ENCODE data around the gene ZDHHC11. TPM values are rescaled to one million over a fixed set of nuclear protein-coding genes. Genes with fewer than 3 reads are reported as not detected.
A peak's percentile ranks its signal among the peaks of the same experiment; 100 is the strongest.
"Not testable (repeated sequence)": the region's sequence is repeated elsewhere in the genome, so short reads cannot be mapped to it uniquely, and the experiment has no call there.

ZDHHC11 gene
- total RNA-seq, 1 experiment from 2014 or later, result 2.2 TPM

DNA sequence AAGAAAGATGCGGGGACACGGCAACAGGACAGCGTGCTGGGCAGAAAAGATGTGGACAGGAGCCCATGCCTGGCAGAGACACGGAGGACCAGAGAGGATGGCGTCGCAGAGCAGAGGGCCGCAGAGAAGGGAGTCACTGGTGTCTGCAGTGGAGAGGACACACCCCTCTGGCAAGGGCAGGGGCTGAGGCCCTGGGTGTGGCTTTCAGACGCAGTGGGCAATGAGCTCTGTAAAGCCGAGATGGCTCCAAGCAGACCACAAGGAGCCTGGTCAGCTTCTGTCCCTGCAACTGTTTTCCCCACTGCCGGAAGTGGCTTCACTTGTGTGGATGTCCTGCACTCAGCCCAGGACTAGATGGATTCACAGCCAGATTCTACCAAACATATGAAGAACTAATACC, 62.1 kb downstream of the ZDHHC11 start:
- in situ Hi-C loops (cut with HindIII; ENCODE audit: low pct_unique_long_range_greater_than_20kb, low sequenced_read_pairs); DNase-seq (ENCODE audit: low read depth): not testable (repeated sequence)

DNA sequence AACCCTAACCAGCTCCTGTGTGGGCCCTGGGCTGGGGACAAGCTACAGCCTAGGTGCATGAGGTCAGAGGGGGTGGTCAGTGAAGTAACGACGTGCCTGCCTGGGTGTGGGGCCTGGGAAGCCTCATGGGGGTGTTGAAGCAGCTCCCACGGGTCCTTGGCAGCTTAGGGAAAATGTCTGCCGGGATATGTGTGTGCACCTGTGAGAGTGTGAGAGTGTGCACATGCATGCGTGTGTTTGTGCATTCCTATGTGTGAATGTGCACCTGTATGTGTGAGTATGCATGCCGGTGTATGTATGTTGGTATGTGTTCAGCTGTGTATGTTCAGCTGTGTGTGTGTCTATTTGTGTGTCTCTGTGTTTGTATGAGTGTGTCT, 62.9 kb downstream of the ZDHHC11 start:
- DNase-seq (ENCODE audit: low read depth); in situ Hi-C loops (cut with HindIII; ENCODE audit: low pct_unique_long_range_greater_than_20kb, low sequenced_read_pairs): not testable (repeated sequence)

DNA sequence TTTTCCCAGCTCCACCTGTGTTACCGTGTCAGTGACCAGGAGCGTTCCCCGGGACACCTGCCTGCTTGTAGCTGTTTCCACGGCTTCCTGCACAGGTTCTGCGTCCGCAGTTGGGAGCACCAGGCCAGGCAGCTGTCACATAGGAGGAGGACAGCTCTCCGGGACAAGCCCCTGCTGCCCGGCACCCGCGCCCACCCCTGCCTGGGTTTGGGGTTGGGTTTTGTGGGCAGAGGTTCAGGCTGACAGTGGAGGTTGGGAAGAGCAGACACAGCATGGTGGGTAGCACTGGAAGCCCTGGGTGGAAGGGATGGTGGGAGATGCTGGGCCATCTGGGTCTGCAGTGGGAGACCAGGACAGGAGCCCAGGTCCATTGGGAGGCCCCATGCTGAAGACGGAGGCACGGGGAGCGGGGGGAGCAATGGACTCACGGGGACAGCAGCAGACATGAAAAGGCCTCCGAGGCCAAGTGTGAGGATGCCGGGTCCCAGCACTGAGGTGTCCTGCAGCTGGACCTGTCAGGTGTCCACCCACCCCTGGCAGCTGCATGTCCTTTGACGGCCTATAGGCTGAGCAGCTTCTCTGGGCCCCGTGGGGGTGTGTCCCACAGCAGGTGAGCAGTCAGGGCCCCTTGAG, 63.4 kb downstream of the ZDHHC11 start:
- in situ Hi-C loops (cut with HindIII; ENCODE audit: low pct_unique_long_range_greater_than_20kb, low sequenced_read_pairs), result not testable (repeated sequence)

DNA sequence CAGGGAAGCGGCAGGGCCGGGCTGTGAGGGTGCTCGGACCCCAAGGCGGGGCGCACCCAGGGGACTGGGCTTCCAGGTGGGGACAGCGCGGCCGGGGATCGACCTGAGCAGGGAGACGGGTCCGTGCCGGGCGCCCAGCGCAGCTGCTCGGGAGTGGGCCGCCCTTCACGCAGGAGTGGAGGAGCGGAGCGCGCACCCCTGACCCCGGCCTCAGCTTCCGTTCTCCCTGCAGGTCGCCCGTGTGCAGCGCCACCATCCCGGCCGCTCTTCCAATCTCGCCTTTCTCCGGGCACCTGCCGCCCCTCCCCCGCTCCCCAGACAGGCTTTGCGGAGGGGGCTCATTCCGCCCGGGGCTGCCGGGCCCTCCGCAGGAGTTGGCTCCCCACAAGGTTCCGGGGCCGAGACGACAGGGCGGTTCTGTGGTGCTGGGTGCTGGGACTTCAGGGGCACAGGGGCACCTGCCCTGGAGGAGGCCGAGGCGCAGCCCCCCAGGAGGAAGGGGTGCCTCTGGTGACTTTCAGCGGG, 65.5 kb downstream of the ZDHHC11 start:
- in situ Hi-C loops (cut with HindIII; ENCODE audit: low pct_unique_long_range_greater_than_20kb, low sequenced_read_pairs); DNase-seq (ENCODE audit: low read depth): not testable (repeated sequence)

More for the DNA sequence above, 63.4 kb downstream of the ZDHHC11 start:
- DNase-seq (ENCODE audit: low read depth), result not testable (repeated sequence)

DNA sequence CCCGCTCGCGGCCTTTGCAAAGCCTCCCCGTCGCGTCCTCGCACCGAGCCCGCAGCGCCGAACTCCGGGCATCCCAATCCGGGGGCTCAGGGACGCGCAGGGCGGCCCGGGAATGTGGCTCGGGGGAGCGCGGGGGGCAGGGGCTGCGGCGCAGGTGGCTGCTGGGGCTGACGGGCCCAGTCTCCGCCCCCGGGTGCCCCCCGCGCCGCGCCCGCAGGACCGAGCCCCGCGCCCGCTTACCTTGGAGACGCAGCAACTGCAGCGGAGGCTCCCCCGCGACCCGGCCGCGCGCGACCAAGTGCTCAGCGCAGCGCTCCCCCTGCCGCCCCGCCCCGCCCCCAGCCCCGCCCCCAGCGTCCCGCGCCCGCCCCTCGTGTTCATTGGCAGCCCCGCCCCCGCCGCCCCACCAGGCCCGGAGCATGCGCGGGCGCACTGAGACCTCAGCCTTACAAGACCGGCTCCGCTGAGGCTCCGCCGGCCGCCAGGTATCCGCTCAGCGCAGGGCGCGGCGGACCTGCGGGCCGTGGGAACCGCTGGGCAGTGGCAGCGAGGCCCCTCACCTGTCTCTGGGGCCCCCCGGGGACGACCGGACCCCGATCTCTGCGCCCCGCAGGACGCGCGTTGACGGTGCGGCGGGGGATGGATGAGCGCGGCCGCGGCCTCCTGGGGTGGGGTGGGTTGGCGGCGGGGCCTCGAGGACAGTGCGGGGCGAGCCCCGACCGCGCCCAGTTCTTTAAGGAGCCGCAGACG, 66.2 kb downstream of the ZDHHC11 start, which contains the start of gene ZDHHC11B:
Gene ZDHHC11B, minus strand, starts transcription at position 302 of the 750 bp plus-strand sequence. CDS start 17,810 bp downstream, outside the sequence.
- in situ Hi-C loops (cut with HindIII; ENCODE audit: low pct_unique_long_range_greater_than_20kb, low sequenced_read_pairs), result not testable (repeated sequence)
- peak; percentile 43 for DNase-seq (ENCODE audit: low read depth)

DNA sequence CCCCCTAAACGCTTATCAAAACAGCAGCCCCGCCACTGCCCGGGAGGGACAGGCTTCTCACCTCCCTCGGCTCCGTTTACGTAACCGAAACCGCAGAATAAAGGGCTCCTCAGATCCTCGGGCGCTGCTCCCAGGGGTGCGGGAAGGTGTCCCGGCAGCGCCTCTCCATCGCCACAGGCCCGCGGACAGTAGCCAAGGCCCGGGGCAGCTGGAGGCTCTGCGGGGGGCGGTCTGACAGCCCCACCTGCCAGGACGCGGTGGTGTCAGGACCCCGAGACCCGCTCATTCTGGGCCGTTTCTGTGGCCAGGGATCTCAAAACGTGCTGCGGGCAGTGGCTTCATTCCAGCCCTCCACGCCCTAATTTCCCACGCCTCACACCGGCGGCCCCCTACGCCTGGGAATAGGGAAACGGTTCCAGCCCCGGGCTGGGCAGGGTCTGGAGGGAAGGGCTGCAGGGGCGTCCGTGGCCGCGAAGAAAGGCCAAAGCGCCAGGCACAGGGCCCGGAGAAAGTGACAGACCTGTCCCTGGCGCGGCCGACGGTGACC, 66.8 kb downstream of the ZDHHC11 start:
- DNase-seq (ENCODE audit: low read depth), result peak; percentile 15
- in situ Hi-C loops (cut with HindIII; ENCODE audit: low pct_unique_long_range_greater_than_20kb, low sequenced_read_pairs), result not testable (repeated sequence)

DNA sequence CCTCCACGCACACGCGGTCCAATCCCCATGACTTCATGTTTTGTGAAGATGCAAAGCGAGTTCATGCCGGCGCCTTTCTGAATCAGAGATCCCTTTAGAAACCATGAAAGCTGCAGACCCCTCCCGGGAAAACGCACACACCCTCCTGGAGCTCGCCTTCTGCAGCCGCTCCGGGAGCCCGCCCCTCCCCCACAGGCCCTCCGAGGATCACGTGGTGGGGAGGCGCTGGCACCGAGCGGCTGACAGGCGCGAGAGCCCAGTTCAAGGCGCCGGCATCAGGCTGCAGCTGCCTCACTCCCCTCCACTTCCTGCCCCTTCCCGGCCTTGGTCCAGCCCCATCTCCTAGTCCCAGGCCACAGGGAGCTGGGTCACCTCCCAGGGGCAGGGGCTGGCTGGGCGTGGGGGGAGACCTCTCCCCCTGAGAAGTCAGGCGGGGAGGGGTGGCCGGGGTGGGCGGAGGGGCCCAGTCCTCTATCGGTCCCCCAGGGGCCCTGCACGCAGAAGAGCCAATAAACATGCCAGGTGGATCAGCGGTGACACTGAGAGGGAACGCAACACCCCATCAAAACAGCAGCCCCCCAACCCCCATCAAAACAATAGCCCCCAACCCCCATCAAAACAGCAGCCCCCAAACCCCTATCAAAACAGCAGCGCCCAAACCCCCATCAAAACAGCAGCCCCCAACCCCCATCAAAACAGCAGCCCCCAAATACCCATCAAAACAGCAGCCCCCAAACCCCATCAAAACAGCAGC, 67.6 kb downstream of the ZDHHC11 start:
- in situ Hi-C loops (cut with HindIII; ENCODE audit: low pct_unique_long_range_greater_than_20kb, low sequenced_read_pairs); DNase-seq (ENCODE audit: low read depth): not testable (repeated sequence)

DNA sequence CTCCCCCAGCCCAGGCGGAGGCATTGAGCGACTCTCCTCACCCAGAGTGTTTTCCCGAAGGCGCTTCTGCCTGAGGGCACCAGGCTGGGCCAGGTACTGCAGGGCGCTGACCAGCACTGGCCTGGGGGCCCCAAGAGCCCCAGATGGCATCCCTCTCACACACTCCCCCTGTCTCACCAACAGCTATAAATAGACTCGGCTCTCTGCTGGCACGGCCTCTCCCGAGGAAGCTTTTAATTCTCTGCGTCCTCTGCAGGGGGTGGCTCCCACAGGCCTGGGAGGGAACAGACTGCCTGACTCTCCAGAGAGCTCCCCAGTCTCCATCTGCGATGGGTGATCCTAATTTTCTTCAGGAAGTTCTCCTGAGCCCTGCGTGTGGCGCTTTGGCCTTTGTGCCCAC, 68.4 kb downstream of the ZDHHC11 start:
- in situ Hi-C loops (cut with HindIII; ENCODE audit: low pct_unique_long_range_greater_than_20kb, low sequenced_read_pairs); DNase-seq (ENCODE audit: low read depth): not testable (repeated sequence)

DNA sequence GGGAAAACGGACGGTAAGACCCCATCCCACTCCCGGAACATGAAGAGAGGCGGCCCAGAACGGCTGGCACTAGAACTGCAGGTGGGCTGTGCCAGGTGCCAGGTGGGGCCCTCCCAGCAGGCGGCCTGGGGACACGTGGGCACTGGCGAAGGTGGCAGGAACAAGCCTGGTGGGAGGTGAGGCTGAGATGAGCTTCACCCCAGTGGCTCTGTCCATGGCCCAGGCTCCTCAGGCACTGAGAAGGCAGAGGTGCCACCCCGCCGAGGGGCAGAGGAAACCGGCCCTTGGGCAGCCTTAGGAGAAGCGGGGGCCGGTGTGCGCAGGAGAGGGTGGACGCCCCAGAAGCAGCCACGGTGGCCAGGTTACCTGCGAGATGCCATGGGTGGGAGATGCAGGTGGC, 70.2 kb downstream of the ZDHHC11 start:
- DNase-seq (ENCODE audit: low read depth); in situ Hi-C loops (cut with HindIII; ENCODE audit: low pct_unique_long_range_greater_than_20kb, low sequenced_read_pairs): not testable (repeated sequence)

DNA sequence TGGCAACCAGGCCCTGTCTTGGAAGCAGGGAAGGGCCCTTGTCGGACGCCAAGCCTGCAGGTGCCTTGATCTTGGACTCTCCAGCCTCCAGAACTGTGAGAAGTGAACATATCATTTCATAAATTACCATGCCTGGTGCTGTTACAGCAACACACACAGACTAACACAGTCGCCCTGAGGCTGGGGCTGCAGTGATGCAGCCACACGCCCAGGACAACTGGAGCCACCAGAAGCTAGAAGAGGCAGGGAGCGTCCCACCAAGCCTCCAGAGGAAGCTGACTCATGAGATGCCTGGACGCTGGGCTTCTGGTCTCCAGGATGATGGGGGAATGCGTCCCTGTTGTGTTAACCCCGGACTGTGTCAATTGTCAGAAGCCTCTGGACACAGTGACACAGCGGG, 71.8 kb downstream of the ZDHHC11 start:
- DNase-seq (ENCODE audit: low read depth); in situ Hi-C loops (cut with HindIII; ENCODE audit: low pct_unique_long_range_greater_than_20kb, low sequenced_read_pairs): not testable (repeated sequence)

DNA sequence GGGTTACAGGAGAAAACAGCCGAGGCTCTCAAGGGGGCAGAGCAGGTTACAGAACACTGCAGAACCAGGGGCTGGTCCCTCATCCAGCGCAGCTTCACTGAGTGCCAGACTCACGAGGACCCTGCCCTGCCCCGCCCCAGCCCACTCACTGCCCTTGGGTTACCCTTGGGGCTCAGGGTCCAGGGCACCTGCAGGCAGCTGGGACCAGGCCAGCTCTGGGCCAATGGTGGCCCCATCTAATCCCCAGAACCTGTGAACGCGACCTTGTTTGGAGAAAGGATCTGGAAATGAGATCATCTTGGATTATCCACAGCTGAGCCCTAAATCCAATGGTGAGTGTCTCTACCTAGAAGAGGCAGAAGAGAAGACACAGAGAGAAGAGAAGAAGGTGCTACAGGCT, 72.4 kb downstream of the ZDHHC11 start:
- in situ Hi-C loops (cut with HindIII; ENCODE audit: low pct_unique_long_range_greater_than_20kb, low sequenced_read_pairs); DNase-seq (ENCODE audit: low read depth): not testable (repeated sequence)

DNA sequence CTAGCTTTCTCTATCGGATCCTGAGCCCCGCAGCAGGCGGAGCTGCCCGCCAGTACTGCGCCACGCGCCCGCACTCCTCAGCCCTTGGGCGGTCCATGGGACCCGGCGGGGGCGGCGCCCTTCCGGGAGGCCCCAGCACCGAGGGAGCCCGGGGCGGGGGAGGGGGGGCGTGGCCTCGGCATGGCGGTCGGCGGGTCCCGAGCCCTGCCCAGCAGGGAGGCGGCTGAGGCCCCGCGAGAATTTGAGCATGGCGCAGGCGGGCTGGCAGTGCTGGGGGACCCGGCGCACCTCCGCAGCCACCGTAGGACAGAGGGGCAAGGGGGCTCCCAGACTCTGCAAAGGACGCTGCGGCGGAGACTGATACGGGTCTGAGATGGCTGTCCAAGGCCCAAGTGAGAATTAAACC, 73.0 kb downstream of the ZDHHC11 start:
- DNase-seq (ENCODE audit: low read depth), result no peak
- in situ Hi-C loops (cut with HindIII; ENCODE audit: low pct_unique_long_range_greater_than_20kb, low sequenced_read_pairs), result no loop called here

DNA sequence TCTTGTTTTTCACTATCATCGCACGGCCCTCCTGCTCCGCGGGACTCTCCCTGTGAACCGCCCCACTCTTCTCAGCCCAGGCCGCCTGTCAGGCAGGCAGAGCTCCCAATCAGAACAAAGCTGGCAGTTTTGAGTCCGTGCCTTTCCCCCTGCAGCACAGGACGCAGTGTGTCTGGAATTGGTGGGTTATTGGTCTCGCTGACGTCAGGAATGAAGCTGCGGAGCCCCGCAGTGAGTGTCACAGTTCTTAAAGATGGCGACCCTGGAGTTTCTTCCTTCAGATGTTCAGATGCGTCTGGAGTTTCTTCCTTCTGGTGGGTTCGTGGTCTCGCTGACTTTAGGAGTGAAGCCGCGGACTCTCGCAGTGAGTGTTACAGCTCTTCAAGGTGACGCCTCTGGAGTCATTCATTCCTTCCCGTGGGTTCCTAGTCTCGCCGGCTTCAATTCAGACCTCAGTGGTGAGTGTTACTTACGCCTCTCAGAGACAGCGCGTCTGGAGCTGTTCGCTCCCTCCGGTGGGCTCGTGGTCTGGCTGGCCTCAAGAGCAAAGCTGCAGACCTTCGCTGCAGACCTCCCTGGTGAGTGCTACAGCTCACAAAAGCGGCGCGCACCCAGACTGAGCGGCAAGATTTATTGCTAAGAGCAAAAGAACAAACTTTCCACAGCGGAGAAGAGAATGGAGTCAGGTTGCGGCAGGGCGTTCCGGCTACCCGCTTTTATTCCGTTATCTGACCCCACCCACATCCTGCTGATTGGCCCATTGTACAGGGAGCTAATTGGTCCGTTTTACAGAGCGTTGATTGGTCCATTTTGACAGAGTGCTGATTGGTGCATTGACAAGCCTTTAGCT, 73.7 kb downstream of the ZDHHC11 start:
- DNase-seq (ENCODE audit: low read depth), result no peak
- in situ Hi-C loops (cut with HindIII; ENCODE audit: low pct_unique_long_range_greater_than_20kb, low sequenced_read_pairs), result no loop called here

DNA sequence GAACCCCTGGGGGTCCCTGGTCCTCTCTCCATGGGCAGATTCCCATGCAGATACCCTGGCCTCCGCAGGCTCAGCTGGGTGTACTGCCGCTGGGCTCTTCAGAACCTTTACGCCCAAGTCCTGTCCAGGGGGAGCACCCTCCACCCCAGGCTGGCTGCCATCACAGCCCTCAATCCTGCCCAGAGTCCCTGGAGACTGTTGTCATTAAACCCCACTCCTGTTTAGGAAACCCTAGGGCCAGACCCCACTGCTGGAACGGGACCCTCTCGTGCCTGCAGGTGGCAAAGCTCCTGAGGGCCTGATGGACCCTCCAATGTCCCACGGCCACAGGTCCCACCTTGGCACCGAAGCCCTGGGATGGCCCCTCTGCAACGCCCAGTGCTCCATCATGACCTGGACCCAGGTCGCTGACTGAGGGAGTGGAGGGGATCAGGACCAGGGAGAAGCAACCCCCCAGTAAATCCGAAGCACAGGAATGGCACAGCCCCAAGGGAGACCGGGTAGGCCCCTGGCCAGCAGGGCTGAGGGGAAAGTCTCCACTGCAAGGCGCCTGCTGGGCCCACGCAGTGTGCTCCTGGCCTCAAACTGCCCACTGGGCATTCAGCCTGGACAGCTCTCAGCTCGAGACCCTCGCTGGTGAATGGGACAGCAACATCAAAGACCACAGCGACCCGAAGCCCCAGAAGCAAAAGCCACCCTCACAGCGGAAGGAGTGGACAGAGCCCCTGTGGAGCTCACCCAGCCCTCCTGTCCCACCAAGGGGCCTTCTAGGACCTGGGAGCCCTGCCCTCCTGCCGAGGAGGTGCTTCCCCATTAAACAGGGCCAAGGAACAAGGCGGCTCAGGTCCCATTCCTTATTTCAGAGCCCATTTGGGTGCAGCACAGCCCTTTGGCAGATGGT, 74.6 kb downstream of the ZDHHC11 start:
- in situ Hi-C loops (cut with HindIII; ENCODE audit: low pct_unique_long_range_greater_than_20kb, low sequenced_read_pairs), result no loop called here
- no peak for DNase-seq (ENCODE audit: low read depth)

DNA sequence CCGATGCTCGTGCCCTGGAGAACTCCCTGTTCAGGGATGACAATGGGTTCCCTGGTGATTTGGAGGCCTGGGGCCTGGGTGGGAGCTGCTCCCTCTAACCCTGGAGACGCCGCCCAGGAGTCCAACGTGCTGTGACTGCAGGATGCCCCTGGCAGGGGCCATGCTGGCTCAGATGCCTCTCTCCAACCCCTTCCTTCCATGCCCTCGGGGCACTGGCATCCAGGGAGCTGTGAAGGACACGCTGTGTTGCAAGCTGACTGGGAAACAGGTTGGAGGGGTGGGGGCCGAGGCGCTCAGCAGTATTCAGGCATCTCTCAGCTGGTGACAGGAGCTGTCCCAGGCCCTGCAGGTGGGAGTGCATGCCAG, 75.2 kb downstream of the ZDHHC11 start:
- in situ Hi-C loops (cut with HindIII; ENCODE audit: low pct_unique_long_range_greater_than_20kb, low sequenced_read_pairs); DNase-seq (ENCODE audit: low read depth): not testable (repeated sequence)

DNA sequence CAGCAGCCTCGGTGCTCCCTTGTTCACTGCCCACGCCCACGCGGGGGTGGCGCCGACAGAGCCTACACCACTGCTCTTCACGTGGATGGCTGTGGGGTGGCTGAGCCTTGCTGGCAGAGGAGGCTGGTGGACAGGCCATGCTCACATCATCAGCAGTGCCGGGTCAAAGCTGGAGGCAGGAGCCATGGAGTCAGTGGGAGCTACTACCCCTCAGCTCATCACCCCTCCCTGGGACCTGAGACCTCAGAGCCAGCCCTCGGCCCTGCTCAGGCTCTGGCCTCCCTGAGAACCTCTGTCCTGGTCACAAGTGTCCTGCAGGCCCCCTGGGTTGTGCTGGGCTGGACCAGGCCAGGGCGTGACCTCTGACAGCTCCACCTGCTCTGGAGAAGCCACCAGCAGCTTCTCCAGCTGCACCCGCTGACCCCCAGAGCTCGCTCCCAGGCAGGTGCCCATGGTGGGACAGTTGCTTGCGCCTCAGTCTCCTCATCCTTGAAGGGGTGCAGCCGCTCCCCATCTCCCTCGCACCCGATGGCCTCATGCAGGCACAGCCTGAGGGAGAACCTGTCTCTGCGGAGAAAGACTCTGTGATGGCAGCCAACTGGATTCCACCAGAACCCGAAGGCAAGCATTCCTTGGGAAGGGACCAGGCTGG, 75.8 kb downstream of the ZDHHC11 start:
- DNase-seq (ENCODE audit: low read depth); in situ Hi-C loops (cut with HindIII; ENCODE audit: low pct_unique_long_range_greater_than_20kb, low sequenced_read_pairs): not testable (repeated sequence)

All from Caki2 (cell line).